Brain microvascular endothelial cell (primary cell): ENCODE data around the gene SNCA.

Source experiments
- DNase-seq: peaks from one replicate; pipeline ENCODE4 v3.0.0-alpha.2; 2020
- H3K27ac ChIP-seq: fragments of 250-450 bp; sonication (Bioruptor Pico); 2 replicates; pipeline ENCODE4 v1.5.1; 2020; ENCODE audit warnings: mild to moderate bottlenecking, moderate library complexity
- H3K27me3 ChIP-seq: fragments of 250-450 bp; sonication (Bioruptor Pico); replicated peaks from 2 replicates; pipeline ENCODE4 v1.5.1; 2020; ENCODE audit warnings: mild to moderate bottlenecking
- H3K36me3 ChIP-seq: fragments of 250-450 bp; sonication (Bioruptor Pico); replicated peaks from 2 replicates; pipeline ENCODE4 v1.5.1; 2020; ENCODE audit warnings: mild to moderate bottlenecking
- H3K4me3 ChIP-seq: 2 replicates; pipeline ENCODE4 v1.5.1; 2011; ENCODE audit warnings: low read depth, mild to moderate bottlenecking, control low read depth, low read length, moderate library complexity
- CTCF ChIP-seq: IDR thresholded peaks from 2 replicates; pipeline ENCODE4 v1.5.1; 2011; ENCODE audit warnings: low read depth, mild to moderate bottlenecking, moderate library complexity, low read length, control low read depth, inconsistent platforms; ENCODE audit errors: missing control alignments
- in situ Hi-C: cut with HindIII; loops from 2 replicates; pipeline ENCODE4 v1.10.0; 2017; ENCODE audit warnings: low sequenced_read_pairs, low pct_ligation_motif_present

The SNCA gene

GRCh38 chr4:89799071-89799470 is 37.9 kb downstream of the SNCA start:
- Histone ChIP-seq H3K27me3 (no peaks in the 10 kb centered on the region), H3K4me3 (no peak overlapping the region), H3K36me3 (no peaks in the 10 kb centered on the region), H3K27ac (no peak overlapping the region)
- no peak for TF ChIP-seq CTCF
- no peak for DNase-seq
- in situ Hi-C loops, result no loop called here

- DNase-seq, result peak; percentile 72
- Histone ChIP-seq H3K36me3 (no peaks in the 10 kb centered on the region), H3K27me3 (no peaks in the 10 kb centered on the region), H3K4me3 (no peak overlapping the region), H3K27ac (no peak overlapping the region)
- in situ Hi-C loops, result no loop called here
- TF ChIP-seq CTCF, result no peak
These were observed 39.8 kb downstream of the SNCA start for GRCh38 chr4:89797117-89797516.

- Histone ChIP-seq H3K27ac (no peak overlapping the region), H3K36me3 (no peaks in the 10 kb centered on the region), H3K27me3 (no peaks in the 10 kb centered on the region), H3K4me3 (no peak overlapping the region)
- no peak for TF ChIP-seq CTCF
- in situ Hi-C loops, result no loop called here
- peak; percentile 26 for DNase-seq
These were observed 48.5 kb downstream of the SNCA start for GRCh38 chr4:89788206-89789072.

- no peak for TF ChIP-seq CTCF
- no peaks in the 10 kb centered on the region for H3K27me3 ChIP-seq
- in situ Hi-C loops, result no loop called here
- no peak for DNase-seq
- no peak overlapping the region for H3K27ac ChIP-seq
- no peak overlapping the region for H3K4me3 ChIP-seq
- H3K36me3 ChIP-seq, result no peaks in the 10 kb centered on the region
These were observed 52.2 kb downstream of the SNCA start for GRCh38 chr4:89784686-89785231.

- H3K36me3 ChIP-seq, result no peaks in the 10 kb centered on the region
- no peaks in the 10 kb centered on the region for H3K27me3 ChIP-seq
- no peak for DNase-seq
- H3K27ac ChIP-seq, result no peak overlapping the region
- no peak overlapping the region for H3K4me3 ChIP-seq
- in situ Hi-C loops, result no loop called here
- no peak for TF ChIP-seq CTCF
These were observed 55.6 kb downstream of the SNCA start for GRCh38 chr4:89781321-89781720.

- no peak for DNase-seq
- Histone ChIP-seq H3K27ac (no peak overlapping the region), H3K36me3 (no peaks in the 10 kb centered on the region), H3K4me3 (no peak overlapping the region), H3K27me3 (no peaks in the 10 kb centered on the region)
- in situ Hi-C loops, result no loop called here
- TF ChIP-seq CTCF, result no peak
These were observed 63.2 kb downstream of the SNCA start for GRCh38 chr4:89773805-89774204.
